NCI-H2227 (cell line): Measurements from ENCODE around the gene MYLK2.

Experiments used
- DNase-seq: peaks from one replicate; lab custom pipeline; 2025; ENCODE audit not compliant: unreplicated experiment; lab: John Stamatoyannopoulos, UW

The MYLK2 gene

GRCh38 chr20:31851240-31851955 lies 32.2 kb downstream of the MYLK2 start:
- no peak for DNase-seq

GRCh38 chr20:31853481-31853880 lies 34.3 kb downstream of the MYLK2 start:
- no peak for DNase-seq

GRCh38 chr20:31856516-31856915 lies 37.4 kb downstream of the MYLK2 start:
- no peak for DNase-seq

- no peak for DNase-seq
Observed at GRCh38 chr20:31857861-31858759, 39.0 kb downstream of the MYLK2 start.

- DNase-seq = no peak
Observed at GRCh38 chr20:31858760-31859083, 39.6 kb downstream of the MYLK2 start.

- DNase-seq = no peak
Observed at GRCh38 chr20:31859266-31859997, 40.3 kb downstream of the MYLK2 start.

GRCh38 chr20:31859998-31860380 lies 40.8 kb downstream of the MYLK2 start:
- no peak for DNase-seq

GRCh38 chr20:31860390-31861134 lies 41.4 kb downstream of the MYLK2 start:
- DNase-seq = no peak

GRCh38 chr20:31861135-31861384 lies 41.9 kb downstream of the MYLK2 start:
- peak; percentile 69 for DNase-seq

GRCh38 chr20:31861385-31862156 lies 42.4 kb downstream of the MYLK2 start:
- DNase-seq = peak; percentile 92

GRCh38 chr20:31862157-31862470 lies 43.0 kb downstream of the MYLK2 start:
- DNase-seq = no peak

- no peak for DNase-seq
Observed at GRCh38 chr20:31862506-31862905, 43.4 kb downstream of the MYLK2 start.

GRCh38 chr20:31863296-31864085 lies 44.3 kb downstream of the MYLK2 start:
- DNase-seq = no peak

- no peak for DNase-seq
Observed at GRCh38 chr20:31864521-31865400, 45.6 kb downstream of the MYLK2 start.

- DNase-seq = no peak
Observed at GRCh38 chr20:31866221-31866620, 47.1 kb downstream of the MYLK2 start.

GRCh38 chr20:31868853-31869672 lies 49.9 kb downstream of the MYLK2 start:
- no peak for DNase-seq

GRCh38 chr20:31869673-31869941 lies 50.5 kb downstream of the MYLK2 start:
- no peak for DNase-seq

GRCh38 chr20:31869942-31870725 lies 51.0 kb downstream of the MYLK2 start, which contains the start of the genes DUSP15 and TTLL9:
Gene DUSP15, minus strand, starts transcription at chr20:31870527. Its CDS starts 190 bp downstream, at chr20:31870337.
Gene TTLL9, plus strand, starts transcription at chr20:31870634. Its CDS starts 493 bp downstream, at chr20:31871127.
- DNase-seq = peak; percentile 67
